Pons (tissue), 1 donor: ENCODE data around the gene CACHD1.

ENCODE experiments used
- DNase-seq: peaks from one replicate; pipeline ENCODE4 v3.0.0-alpha.2; 2016; ENCODE audit warnings: low spot score

Gene CACHD1

DNA sequence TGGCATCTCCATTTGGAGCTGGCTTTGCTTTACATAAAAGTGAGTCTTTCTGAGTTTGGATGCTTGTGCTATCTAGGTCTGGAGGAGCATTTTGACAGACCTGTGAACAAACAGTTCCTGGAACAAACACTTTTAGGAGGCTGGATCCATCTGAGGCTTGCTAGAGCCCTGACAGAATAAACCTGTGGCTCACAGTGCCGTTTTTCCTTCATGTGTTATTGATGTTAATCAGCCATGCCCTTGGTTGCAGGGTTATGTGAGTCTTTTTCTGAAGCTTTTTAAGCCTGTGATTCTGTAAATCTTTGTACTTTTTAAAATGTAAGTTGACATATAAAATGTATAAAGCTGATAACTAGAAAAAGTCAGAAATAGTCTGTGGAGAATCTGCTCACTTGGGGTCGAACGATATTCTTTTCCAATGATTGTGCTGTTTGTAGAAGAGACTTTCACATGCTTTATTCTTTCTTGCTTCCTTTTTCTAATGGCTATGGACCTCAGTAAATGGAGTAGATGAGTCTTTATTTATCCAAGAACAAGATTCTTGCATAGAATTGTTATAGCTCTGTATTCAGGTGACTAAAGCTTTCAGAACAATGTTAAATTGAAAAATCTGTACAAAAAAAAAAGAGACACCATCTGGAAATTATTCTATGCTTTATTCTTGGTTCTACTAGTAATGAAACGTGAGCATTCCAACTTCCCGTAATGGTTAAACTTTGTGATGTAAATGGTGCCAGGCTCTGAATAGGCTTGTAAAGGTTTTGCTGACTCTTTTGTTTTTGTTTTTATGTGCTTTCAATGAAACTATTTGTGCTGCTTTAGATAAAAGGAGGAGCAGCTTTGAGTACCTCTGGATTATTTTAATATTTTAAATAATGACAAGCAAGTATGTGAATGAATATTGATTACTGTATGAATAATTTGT is 53.7 kb downstream of the CACHD1 start:
- no peak for DNase-seq

DNA sequence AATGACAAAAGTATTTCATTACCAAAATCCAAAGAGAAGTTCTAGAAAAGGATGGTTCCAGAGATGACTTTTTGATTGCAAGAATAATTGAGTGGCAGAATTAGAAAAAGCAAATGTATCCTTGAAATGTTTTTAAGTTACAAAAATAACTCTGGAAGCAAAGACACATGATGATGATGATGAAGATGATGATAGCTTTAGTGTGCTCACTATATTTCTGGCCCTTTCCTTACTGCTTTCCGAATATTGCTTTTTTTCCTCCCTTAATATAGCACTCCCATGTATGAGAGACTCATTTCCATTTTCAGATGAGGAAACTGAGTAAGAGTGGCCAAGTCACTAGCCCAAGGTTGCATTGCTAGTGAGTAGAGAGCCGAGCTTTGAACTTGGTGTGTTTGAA is 54.7 kb downstream of the CACHD1 start:
- DNase-seq, result no peak

DNA sequence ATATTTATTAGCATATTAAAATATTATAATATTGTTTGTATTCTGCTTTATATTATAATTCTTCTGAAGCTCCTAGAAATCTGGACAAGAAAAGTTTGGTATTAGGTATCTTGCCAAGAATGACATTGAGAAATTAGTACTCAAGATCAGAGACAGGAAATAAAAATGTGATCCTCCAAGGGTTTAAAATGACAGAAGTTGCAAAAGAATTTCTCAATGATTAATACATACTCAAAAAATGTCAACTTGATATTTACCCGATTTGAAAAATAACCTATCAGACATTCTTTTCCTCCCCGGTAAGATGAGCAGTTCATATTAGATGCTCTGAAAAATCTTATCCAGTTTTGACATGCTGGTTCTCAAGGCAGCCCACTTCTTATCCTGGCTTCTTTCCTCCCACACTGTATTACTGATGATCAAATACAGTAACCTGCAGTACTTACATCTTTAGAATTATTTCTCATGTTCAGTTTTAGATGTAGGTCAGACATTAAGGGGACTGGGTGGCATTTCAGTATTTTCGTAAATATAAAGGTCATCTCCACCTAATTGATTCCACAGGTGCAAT is 55.3 kb downstream of the CACHD1 start:
- no peak for DNase-seq

DNA sequence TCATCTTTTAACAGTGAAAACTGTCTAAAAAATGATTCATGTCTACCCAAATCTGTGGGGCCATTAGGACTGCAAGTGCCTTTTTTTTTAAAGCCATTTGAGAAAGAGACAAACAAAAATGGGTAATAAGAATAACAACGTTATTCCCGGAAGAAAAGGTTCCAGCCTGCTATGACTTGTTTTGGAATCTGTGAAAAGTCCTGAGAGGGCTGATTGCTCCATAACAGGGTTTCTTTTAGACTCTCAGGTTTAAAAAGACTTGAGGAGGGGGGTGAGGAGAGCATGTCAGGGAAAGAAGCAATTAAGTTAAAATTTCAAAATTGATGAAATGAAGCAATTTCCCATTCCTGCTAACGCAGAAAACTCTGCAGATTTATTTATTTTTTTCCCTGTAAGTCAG is 56.4 kb downstream of the CACHD1 start:
- DNase-seq, result no peak

DNA sequence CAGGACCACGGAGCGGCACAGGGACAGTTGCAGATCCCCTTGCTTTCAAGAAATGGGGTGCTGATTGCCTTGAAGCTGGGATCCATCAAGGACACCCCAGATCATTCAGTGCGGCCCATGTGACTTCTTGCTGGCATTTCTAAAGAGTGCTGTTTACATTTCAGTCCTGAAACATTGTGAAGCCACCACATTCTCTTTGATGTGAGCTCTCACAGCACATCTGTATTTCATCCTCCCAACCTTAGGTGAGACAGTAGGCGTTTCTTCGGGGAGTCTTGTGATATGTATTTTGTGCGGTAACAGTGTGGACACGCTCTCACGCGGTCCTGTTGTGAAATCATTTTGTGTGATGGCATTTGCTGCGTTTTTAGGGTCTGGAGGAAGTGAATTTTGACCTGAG is 57.2 kb downstream of the CACHD1 start:
- DNase-seq, result no peak

DNA sequence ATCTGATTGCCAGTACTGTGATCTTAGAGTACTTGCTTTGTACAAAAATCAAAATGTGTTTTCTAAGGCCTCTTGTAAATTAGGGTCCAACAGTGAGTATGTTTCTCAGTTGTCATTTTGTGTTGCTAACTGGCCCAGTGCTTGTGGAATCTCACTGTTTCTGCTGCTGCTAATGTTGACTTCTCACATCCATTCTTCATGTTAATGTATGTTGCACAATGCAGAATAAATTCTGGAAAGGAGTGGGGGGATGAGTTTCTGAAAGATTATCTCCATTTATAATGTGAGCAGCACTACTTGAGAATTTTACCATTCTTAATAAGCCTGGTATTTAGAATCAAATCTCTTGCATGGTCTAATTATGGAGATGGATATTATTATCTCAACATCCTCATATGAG is 57.9 kb downstream of the CACHD1 start:
- DNase-seq, result no peak

DNA sequence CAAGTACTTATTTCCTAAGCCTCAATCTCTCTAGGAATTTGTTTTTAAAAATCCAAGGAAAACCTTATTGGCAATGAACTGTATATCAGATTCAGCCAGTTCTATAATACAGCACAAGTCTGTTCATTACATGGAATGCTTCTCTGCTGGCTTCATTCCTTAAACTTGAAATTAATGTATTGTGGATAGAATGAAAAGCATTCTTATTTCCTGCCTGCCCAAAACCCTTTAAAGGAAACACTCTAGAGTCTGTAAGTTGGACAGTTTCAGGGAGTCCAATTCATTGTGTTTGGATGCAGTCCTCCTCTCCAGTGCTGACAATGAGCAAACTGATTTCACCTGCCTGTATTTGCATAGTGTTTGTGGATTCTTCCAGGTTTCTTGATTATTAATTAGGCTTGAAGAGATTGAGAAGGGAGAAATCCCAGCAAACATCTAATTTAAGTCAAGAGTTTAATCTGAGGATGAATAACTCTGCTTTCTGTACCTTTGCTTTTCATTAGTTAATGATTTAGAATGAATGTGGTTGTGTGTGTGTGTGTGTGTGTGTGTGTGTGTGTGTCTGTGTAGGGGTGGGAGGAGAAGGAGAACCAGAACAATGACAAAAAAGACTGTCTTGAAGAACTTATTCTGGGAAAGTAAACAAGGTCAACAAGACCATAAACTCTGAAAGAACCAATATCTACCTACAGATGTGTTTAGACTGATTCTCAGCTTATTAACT is 61.2 kb downstream of the CACHD1 start:
- no peak for DNase-seq

DNA sequence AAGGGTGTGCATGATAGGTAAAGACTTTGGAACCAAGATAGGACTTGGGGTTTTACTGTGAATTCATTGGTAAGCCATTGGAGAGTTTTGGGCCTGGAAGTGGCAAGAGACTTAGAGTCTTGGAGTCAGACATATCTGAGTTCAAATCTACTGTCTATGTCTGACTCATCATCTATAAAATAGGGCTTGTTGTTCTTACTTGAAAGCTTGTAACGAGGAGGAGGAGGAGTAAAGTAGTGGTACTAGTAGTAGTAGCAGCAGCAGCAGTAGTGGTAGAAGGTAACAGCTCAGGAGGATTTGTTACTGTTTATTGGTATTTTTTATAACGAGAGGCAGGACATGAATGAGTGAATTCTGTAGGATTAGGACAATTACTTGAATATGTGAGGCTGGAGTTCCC is 62.7 kb downstream of the CACHD1 start:
- no peak for DNase-seq

DNA sequence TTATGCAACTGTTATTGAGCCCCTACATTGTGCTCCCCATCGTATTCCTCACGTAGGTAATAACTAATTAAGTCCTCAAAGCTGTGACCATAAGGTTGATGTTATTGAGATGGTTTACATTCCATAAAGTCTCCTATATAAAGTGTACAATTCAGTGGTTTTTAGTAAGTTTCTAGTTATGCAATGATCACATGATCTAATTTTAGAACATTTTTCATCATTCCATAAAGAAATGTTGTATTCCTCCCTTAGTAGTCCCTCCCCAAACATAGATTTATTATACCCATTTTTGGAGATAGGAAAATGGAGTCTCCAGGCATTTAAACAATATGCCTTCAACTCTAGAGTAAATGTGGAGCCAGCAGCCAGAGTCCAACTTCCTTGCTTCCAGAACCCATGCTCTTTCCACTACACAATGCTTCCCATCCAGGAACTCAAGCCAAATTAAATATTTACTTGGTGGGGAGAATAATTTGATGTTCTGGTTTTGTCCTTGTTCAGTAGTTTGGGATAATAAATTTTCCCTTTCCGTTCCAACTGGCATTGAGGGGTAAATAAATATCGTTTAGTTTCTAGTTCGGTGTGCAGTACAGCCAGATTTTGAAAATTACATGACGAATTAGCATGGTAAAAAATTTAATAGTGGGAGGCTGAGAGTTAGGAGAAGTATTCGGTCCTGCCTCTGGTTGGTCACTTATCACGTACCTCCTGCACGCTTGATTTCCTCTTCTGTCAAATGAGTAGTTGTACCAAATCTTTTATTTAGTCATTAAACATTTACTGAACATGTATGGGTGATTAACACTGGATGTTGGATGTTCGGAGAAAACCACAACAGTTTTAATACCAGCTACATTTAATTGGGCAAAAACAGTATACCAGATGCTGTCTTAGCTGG is 66.3 kb downstream of the CACHD1 start:
- DNase-seq, result no peak

DNA sequence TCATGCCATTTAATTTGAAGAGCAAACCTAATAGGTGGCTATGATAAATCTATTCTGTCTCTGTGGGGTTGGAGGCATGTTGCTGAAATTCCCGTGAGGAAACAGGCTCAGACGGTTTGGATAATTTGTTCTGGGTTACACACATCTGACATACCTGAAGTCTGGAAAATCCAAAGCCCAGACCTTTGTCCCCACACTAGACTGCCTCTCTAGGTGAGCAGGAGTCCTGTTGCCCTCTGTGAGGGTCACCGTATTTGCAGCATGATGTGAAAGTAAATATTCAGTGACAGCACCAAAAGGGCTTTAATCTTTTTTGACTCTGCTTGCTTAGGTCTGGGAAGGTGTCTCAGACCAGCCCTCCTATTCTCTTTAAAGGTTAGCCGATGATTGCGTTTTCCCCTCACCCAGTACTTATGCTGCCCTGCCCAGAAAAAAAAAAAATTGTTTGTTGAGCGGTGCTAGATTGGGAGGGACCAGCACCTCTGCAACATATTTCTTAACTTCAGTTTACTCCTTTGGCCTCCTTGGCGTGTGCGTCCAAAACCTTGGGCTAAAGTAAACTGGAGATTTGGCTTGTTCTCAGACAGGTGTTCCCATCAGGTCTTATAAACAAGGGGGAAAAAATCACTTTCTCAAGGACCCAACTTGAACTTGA is 67.0 kb downstream of the CACHD1 start:
- DNase-seq, result no peak

DNA sequence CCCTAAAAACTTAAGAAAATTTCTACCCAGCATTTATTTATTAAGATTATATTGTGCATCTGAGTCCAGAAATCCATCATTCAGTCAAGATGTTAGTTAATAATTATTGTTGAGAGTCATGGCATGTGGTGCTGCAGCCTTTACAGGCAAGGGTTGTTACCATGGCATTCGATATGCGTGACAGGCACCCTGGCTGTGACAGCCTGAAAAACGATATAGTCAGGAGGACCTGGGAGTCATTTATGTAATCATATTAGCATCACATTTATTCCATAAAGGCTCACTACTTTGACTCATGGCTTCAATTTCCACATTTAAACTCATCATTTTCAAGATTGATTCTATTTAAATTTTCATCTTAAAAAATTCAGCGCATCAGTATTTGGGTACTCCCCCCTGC is 68.0 kb downstream of the CACHD1 start:
- no peak for DNase-seq

DNA sequence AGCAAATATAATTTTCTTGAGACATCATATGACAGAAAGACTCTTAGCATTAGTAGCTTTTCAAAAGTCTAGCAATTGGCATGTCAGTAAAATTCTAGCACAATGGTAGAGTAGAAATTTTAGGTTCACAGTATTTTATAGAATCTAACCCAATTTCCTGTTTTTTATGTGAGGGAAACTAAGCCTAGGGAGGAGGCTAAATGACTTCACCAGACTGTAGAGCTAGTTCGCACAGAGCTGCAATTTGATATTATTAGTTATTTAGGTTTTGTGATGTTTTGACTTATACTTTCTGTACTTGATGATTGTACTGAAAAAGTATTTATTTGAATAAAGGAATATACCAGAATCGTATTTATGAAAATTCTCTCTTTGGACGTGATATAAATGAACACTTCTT is 68.5 kb downstream of the CACHD1 start:
- no peak for DNase-seq

DNA sequence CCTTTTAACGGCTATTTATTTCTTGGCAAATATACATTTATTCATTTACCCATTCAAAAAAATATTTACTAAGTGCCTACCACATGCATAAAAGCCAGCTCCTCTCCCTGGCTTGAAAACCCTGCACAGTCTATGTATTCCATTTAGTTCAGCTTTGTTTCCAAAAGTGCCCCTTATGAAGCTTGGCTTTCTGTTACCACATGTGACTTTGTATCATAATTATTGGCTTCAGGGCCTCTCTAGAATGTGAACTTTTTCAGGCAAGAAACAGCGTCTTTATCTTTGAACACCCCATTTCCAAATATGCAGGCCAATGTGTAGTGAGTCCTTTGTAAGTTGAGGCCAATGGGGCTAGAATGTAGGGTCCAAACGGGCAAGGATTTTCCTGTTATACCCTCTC is 69.4 kb downstream of the CACHD1 start:
- DNase-seq, result no peak

DNA sequence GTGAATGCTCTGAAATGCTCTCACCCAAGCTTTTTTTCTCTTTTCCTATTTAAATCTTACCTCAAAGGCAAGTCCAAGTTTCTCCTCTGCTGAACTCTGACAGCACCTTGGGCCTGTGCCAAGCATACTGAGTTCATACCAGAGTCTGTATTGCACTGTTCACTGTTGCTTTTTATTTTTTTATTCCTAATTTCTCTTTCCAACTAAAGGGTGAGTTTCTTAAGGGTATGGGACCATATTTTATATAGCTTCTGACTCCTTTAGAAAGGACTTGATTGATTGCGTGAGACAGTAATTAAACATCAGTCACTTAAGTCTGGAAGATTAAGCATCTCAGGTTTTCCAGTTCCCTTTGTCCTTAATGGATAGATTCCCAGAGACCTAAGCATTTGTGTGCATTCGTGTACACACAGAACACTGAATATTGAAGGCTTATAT is 69.9 kb downstream of the CACHD1 start:
- DNase-seq, result no peak

DNA sequence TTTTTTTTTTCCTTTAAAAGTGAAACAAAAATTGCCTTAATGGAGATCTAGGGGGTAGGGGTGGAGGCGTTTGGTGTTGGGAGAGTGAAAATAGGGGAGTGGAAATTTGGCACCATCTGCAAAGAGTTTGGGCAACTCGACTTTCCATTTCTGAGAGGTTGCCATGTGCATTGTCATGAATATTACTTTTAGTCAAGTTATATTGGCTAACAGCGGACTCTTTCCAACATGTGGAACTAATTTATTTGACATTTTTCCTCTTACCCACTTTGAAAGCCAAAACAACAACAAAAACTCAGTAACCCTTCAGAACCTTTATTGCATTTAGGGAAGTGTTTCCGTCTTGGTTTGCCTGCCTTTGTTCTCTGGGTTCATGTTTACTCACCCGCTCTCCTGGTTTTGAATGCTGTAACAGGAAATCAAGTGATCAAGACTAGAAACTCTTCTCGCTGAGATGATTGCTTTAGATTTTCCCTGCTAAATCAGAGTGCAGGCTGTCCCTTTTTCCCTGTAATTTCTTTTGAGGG is 70.4 kb downstream of the CACHD1 start:
- peak; percentile 34 for DNase-seq

DNA sequence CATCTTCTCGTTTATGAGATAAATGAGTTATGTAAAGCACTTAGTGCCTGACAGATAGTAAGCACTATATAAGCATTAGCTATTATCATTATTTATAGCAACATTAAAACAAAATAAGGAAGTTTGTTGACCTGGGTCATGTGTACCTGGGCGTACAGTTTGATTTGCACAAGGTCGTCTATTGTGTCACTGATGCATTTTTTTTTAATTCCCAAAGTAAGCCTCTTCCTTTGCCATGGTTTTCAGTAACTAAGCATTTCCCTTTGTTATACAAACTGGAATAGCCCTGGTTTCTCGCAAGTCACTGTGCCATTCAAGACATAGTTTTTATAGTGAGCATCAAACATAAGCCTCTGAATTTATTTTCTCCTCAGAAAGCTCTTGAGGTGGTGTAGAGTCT is 72.2 kb downstream of the CACHD1 start:
- DNase-seq, result no peak

DNA sequence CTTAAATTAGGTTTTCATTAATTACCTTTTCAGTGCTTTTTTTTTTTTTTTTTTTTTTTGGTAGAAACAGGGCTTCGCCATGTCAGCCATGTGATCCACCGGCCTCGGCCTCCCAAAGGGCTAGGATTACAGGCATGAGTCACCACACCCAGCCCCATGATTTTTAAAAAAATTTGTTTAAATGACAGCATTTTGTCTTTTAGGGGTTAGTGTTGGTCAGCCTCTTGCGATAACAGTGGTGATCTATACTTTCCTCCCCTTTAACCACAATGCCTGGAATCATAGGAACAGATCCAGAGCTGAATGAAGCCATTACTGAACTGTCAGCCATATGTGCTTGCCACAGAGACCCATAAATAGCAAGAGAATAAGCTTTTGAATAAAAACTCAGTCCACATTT is 73.9 kb downstream of the CACHD1 start:
- DNase-seq, result no peak

DNA sequence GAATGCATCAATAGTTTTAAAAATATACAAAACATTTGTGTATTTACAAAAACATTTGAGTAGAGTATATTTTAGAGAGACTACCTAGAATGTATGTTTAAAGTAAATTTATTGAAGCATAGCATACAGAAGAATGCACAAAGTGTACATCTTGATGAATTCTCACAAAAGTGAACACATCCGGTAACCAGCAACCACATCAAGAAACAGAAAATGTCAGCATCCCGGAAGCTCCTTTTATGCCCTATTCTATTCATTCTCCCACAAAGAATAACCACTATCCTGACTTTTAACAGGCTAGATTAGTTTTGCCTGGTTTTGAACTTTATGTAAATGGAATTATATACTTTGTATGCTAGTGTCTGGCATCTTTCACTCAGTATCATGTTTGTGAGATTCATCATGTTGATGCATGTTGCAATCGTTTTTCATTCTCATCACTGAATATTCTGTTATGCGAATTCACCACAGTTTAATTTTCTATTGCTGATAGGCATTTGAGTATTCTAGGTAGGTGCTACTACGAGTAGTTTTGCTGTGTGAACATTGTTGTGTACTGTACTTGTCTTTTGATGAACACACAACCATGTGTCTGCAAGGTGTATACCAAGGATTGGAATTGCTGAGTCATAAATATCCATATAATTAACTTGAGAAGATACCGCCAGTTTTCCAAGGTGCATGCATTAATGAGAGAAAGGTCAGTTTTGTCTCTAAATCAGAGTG is 75.4 kb downstream of the CACHD1 start:
- no peak for DNase-seq

DNA sequence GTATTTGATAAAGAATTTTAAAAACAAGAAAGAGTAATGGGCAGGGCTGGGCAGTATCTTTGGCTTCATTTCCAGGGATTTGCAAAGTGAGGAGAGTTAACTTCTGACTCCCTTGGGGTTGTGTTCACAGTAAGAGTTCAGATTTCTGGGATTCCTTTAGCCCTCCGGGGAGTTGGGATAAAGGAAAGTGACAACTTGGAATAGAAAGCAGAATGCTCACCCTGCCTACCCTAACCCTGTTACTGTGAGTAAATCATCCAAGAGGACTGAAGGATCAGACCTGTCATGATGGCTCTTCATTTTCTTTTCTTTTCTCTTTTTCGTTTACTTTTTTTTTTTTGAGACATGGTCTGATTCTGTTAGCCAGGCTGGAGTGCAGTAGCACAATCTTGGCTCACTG is 76.1 kb downstream of the CACHD1 start:
- DNase-seq, result no peak

DNA sequence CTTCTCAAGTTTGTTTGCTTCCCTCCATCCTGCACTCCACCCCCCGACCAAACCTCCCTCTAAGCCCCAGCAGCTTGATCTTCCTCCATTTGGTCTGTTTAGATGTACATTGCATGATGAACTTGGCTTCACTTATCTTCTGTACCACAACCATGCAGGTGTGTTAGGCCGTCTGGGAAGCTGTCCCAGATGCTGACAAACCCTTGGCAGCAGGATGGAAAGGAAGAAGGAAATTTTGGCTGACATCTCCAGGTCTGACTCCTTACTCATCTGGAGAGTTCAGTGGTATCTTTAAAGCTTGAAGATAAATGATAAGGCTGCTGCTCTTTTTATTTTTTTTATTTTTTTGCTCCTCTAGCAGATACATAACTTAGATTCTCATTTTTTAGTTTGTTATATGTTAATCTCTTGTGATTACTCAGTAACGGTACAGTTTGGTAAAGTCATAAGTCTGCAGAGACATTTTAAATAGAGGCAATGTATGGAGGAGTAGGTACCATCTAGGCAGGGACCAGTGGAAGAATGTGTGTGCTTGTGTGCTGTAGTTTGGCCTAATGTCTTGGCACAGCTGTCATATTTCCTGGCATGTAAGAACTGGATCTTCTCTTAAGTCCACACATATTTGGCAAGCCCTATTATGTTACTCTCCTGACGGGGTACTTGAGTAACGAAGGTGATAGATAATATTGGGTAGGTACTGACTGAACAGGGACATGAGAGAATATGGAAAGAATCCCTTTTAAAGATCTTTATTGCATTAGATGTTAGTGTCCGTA is 79.7 kb downstream of the CACHD1 start:
- DNase-seq, result no peak
